Liver (tissue), 3 donors: ENCODE results near the gene PTPRN2.

Source experiments
- ATF3 ChIP-seq: IDR thresholded peaks from 2 replicates; pipeline ENCODE4 v1.6.1; 2016; ENCODE audit warnings: antibody characterized with exemption
- CTCF ChIP-seq: fragments of 150-350 bp; IDR thresholded peaks from 2 replicates; pipeline ENCODE4 v1.5.1; 2017; ENCODE audit warnings: improper control_type of control experiment, low read depth, low read length; ENCODE audit not compliant: missing input control
- JUND ChIP-seq, 2 donors: IDR thresholded peaks; 2 replicates each; pipeline ENCODE4 v1.6.1; 2016; ENCODE audit warnings: antibody characterized with exemption in 2 of 2
- MAX ChIP-seq: IDR thresholded peaks from 2 replicates; pipeline ENCODE4 v1.6.1; 2016; ENCODE audit warnings: antibody characterized with exemption
- REST ChIP-seq: IDR thresholded peaks from 2 replicates; pipeline ENCODE4 v1.6.1; 2016; ENCODE audit warnings: antibody characterized with exemption, mild to moderate bottlenecking
- RXRA ChIP-seq, 2 donors: IDR thresholded peaks; 2 replicates each; pipeline ENCODE4 v1.6.1; 2017 to 2018; ENCODE audit warnings: antibody characterized with exemption in 2 of 2, mild to moderate bottlenecking in 1 of 2
- SP1 ChIP-seq: IDR thresholded peaks from 2 replicates; pipeline ENCODE4 v1.6.1; 2018; ENCODE audit warnings: antibody characterized with exemption, mild to moderate bottlenecking
- TAF1 ChIP-seq: conservative IDR thresholded peaks from 2 replicates; pipeline ENCODE4 v1.6.1; 2016; ENCODE audit warnings: antibody characterized with exemption, mild to moderate bottlenecking
- ZBTB33 ChIP-seq: IDR thresholded peaks from 2 replicates; pipeline ENCODE4 v1.6.1; 2016; ENCODE audit warnings: antibody characterized with exemption
- donor health status: healthy.
- donor health status: healthy.

GRCh38 chr7:158563911-158564662 lies 23.5 kb downstream of the PTPRN2 start:
- no peak for TF ChIP-seq ZBTB33
- no peak for TF ChIP-seq CTCF
- TF ChIP-seq SP1 = no peak
- TF ChIP-seq JUND (IDR thresholded peaks at IDR 0.05) = no peak
- TF ChIP-seq ATF3 = no peak
- no peak for TF ChIP-seq REST
- TF ChIP-seq TAF1 = no peak
- TF ChIP-seq RXRA (IDR thresholded peaks at IDR 0.05) = no peak
- no peak for TF ChIP-seq MAX
